Measurements from ENCODE around the gene ORAI3.

DNA sequence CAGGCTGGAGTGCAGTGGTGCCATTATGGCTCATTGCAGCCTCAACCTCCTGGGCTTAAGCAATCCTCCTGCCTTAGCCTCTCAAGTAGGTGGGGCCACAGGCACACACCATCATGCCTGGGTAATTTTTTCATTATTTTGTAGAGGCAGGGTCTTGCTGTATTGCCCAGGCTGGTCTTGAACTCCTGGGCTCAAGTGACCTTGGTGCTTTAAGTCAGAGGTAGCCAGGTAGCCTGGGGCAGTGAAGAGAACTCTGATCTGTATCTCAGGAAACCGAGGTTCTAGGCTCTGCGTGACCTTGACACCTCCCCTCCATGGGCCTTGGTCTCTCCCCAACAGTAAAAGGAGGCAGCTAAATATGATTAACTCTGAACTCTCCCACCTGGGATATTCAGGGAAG is 49.1 kb upstream of the ORAI3 start:
- TF ChIP-seq, protein P1, sequence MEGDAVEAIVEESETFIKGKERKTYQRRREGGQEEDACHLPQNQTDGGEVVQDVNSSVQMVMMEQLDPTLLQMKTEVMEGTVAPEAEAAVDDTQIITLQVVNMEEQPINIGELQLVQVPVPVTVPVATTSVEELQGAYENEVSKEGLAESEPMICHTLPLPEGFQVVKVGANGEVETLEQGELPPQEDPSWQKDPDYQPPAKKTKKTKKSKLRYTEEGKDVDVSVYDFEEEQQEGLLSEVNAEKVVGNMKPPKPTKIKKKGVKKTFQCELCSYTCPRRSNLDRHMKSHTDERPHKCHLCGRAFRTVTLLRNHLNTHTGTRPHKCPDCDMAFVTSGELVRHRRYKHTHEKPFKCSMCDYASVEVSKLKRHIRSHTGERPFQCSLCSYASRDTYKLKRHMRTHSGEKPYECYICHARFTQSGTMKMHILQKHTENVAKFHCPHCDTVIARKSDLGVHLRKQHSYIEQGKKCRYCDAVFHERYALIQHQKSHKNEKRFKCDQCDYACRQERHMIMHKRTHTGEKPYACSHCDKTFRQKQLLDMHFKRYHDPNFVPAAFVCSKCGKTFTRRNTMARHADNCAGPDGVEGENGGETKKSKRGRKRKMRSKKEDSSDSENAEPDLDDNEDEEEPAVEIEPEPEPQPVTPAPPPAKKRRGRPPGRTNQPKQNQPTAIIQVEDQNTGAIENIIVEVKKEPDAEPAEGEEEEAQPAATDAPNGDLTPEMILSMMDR (IDR thresholded peaks at IDR 0.05): no peak
- no peak for TF ChIP-seq POLR2A (IDR thresholded peaks at IDR 0.05)
